GM23248 (cell line): ENCODE results near the gene SRRM1.

Source experiments
- EZH2 ChIP-seq: fragments of 200-600 bp; sonication (generic); IDR thresholded peaks from 2 replicates; pipeline ENCODE4 v1.6.1; 2018; ENCODE audit warnings: antibody characterized with exemption, mild to moderate bottlenecking; ENCODE audit not compliant: insufficient read depth, poor library complexity, severe bottlenecking
- EZH2phosphoT487 ChIP-seq: fragments of 200-600 bp; sonication (generic); IDR thresholded peaks from 2 replicates; pipeline ENCODE4 v1.6.1; 2018; ENCODE audit warnings: antibody characterized with exemption, moderate library complexity, mild to moderate bottlenecking, low read depth; ENCODE audit not compliant: insufficient read depth

DNA sequence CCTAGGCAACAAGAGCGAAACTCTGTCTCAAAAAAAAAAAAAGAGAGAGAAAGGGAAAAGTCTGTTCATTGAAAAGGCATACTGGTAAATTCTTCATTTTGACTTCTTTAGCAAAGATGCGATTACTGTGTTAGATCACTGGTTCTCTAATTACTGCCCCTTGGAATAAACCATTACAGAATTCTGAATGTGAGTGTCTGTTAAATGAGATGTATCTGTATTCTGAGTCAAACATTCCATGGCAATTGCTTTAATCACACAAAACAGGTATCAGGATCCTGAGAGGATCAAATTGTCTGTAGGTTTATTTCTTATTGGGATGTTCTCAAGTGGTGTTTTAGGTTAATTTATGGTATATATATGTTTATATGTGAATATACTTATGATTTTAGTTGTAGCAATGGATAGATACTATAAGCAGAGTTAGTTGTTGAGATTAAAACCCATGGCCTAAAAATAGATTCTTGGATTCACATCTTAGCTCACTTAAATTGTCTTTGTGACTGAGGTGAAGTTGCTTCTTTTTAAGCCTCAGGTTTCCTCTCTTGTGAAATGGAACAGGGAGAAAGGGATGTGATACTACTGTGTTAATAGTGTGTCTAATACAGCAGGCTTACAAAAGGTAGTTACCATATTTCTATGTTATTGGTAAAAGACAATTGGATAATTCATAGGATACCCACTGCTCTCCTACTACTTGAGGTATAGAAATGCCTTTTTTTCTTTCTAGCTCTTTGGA lies 16.2 kb downstream of the SRRM1 start:
- no peak for TF ChIP-seq EZH2
- no peak for TF ChIP-seq EZH2phosphoT487
